ENCODE data around the gene KCNE5. TPM values are rescaled to one million over a fixed set of nuclear protein-coding genes. Genes with fewer than 3 reads are reported as not detected.
"Not testable (repeated sequence)": the region's sequence is repeated elsewhere in the genome, so short reads cannot be mapped to it uniquely, and the experiment has no call there.

Gene KCNE5
- total RNA-seq, 1 donor from 2014 or later, result not detected

- H3K4me3 ChIP-seq, result no peak overlapping the region
- no peaks in the 10 kb centered on the region for H3K9me3 ChIP-seq
- no peak for TF ChIP-seq CTCF (IDR thresholded peaks at IDR 0.05)
- no peak for DNase-seq (ENCODE audit: low spot score in 2 of 2)
- no peaks in the 10 kb centered on the region for H3K36me3 ChIP-seq
- H3K4me1 ChIP-seq, result no peaks in the 10 kb centered on the region
- no peaks in the 10 kb centered on the region for H3K27me3 ChIP-seq
- intact Hi-C loops (cut with DNase I), result no loop called here
- H3K27ac ChIP-seq, result no peak overlapping the region
Measured at GRCh38 chrX:109600237-109600651, 24.7 kb downstream of the KCNE5 start.

- H3K27ac ChIP-seq, result no peak overlapping the region
- H3K27me3 ChIP-seq, result no peaks in the 10 kb centered on the region
- DNase-seq (ENCODE audit: low spot score in 2 of 2), result no peak
- intact Hi-C loops (cut with DNase I), result no loop called here
- no peaks in the 10 kb centered on the region for H3K4me1 ChIP-seq
- no peak for TF ChIP-seq CTCF (IDR thresholded peaks at IDR 0.05)
- H3K36me3 ChIP-seq, result no peaks in the 10 kb centered on the region
- H3K4me3 ChIP-seq, result no peak overlapping the region
- no peaks in the 10 kb centered on the region for H3K9me3 ChIP-seq
Measured at GRCh38 chrX:109596015-109596414, 29.0 kb downstream of the KCNE5 start.

- Histone ChIP-seq H3K27ac (no peak overlapping the region), H3K9me3 (no peaks in the 10 kb centered on the region), H3K4me1 (no peaks in the 10 kb centered on the region), H3K27me3 (no peaks in the 10 kb centered on the region), H3K36me3 (no peaks in the 10 kb centered on the region), H3K4me3 (no peak overlapping the region)
- intact Hi-C loops (cut with DNase I), result no loop called here
- TF ChIP-seq CTCF (IDR thresholded peaks at IDR 0.05), result no peak
- DNase-seq (ENCODE audit: low spot score in 2 of 2), result no peak
Measured at GRCh38 chrX:109590176-109590575, 34.8 kb downstream of the KCNE5 start.

- H3K4me3 ChIP-seq, result no peak overlapping the region
- H3K36me3 ChIP-seq, result no peaks in the 10 kb centered on the region
Measured at GRCh38 chrX:109585488-109585887, 39.5 kb downstream of the KCNE5 start.

GRCh38 chrX:109578916-109579315, 46.1 kb downstream of the KCNE5 start:
- Histone ChIP-seq H3K4me3 (no peak overlapping the region), H3K9me3 (no peaks in the 10 kb centered on the region), H3K27me3 (no peaks in the 10 kb centered on the region), H3K36me3 (no peaks in the 10 kb centered on the region), H3K27ac (no peak overlapping the region), H3K4me1 (no peaks in the 10 kb centered on the region)
- intact Hi-C loops (cut with DNase I), result no loop called here
- no peak for TF ChIP-seq CTCF (IDR thresholded peaks at IDR 0.05)
- DNase-seq (ENCODE audit: low spot score in 2 of 2), result no peak

More at GRCh38 chrX:109585488-109585887, 39.5 kb downstream of the KCNE5 start:
- Histone ChIP-seq H3K9me3 (no peaks in the 10 kb centered on the region), H3K27me3 (no peaks in the 10 kb centered on the region), H3K27ac (no peak overlapping the region), H3K4me1 (no peaks in the 10 kb centered on the region)
- no peak for TF ChIP-seq CTCF (IDR thresholded peaks at IDR 0.05)
- intact Hi-C loops (cut with DNase I), result no loop called here
- no peak for DNase-seq (ENCODE audit: low spot score in 2 of 2)

GRCh38 chrX:109577055-109577454, 47.9 kb downstream of the KCNE5 start:
- H3K27me3 ChIP-seq, result no peaks in the 10 kb centered on the region
- intact Hi-C loops (cut with DNase I), result no loop called here
- H3K9me3 ChIP-seq, result no peaks in the 10 kb centered on the region
- no peak for TF ChIP-seq CTCF (IDR thresholded peaks at IDR 0.05)
- H3K27ac ChIP-seq, result no peak overlapping the region
- H3K4me1 ChIP-seq, result no peaks in the 10 kb centered on the region
- H3K36me3 ChIP-seq, result no peaks in the 10 kb centered on the region
- no peak for DNase-seq (ENCODE audit: low spot score in 2 of 2)
- H3K4me3 ChIP-seq, result no peak overlapping the region

GRCh38 chrX:109576083-109576482, 48.9 kb downstream of the KCNE5 start:
- H3K27me3 ChIP-seq; H3K9me3 ChIP-seq; DNase-seq (ENCODE audit: low spot score in 2 of 2); H3K36me3 ChIP-seq; intact Hi-C loops (cut with DNase I); H3K27ac ChIP-seq; H3K4me1 ChIP-seq; H3K4me3 ChIP-seq: not testable (repeated sequence)

Measured in ascending aorta (tissue), 2 donors.